H54 (cell line): Measurements from ENCODE around the gene ABHD2.
"Not testable (repeated sequence)": the region's sequence is repeated elsewhere in the genome, so short reads cannot be mapped to it uniquely, and the experiment has no call there.

ENCODE experiments used
- DNase-seq: peaks from one replicate; pipeline ENCODE4 v3.0.0; 2011; ENCODE audit warnings: low spot score, mixed read lengths; ENCODE audit not compliant: insufficient read length
- FAIRE-seq: peaks from 3 replicates; lab custom pipeline; 2011; peaks lifted over from hg19 to GRCh38; lab: Jason Lieb, UNC
- POLR2A ChIP-seq: IDR thresholded peaks from 2 replicates; pipeline ENCODE4 v1.6.1; 2011; ENCODE audit warnings: low read depth, mild to moderate bottlenecking, low read length

Gene ABHD2

DNA sequence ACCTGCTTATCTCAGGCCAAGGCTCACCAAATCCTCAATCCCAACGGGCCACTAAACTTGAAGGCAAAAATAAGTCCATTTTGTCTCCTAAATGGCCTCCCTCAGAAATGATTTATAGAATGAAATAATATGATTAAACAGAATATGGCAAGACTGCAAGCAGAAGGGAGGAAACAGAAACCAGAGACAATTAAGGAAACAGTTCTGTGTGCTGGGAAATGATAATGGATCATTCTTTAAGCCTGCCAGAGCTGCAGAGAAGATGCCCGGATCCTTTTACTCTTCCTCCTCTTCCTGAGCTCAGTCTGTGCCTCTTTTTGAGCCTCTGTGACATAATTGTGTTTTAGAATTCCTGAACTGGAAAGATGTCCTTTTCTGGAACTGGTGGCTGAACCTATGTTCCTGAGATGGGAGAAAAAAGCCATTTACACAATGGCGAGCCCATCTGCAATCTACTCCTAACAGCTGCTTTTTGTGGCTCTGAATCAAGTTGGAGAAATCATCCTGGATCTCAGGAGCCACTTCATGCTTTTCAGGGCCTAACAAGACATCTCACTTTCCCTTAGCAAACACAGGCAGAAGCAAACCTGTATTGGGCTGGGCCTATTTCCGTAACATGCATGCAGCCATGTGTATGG is 2.8 kb upstream of the ABHD2 start:
- no peak for DNase-seq
- FAIRE-seq, result no peak
- TF ChIP-seq POLR2A, result no peak

DNA sequence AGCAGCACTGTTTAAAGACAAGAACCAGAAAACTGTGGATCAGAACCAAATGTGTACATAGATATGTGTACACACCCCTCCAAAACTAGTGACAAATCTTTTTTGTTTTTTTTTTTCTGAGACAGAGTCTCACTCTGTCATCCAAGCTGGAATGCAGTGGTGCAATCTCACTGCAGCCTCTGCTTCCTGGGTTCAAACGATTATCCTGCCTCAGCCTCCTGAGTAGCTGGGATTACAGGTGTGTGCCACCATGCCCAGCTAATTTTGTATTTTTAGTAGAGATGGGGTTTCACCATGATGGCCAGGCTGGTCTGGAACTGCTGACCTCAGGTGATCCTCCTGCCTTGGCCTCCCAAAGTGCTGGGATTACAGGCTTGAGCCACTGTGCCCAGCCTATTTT is 2.3 kb upstream of the ABHD2 start:
- not testable (repeated sequence) for FAIRE-seq, DNase-seq

DNA sequence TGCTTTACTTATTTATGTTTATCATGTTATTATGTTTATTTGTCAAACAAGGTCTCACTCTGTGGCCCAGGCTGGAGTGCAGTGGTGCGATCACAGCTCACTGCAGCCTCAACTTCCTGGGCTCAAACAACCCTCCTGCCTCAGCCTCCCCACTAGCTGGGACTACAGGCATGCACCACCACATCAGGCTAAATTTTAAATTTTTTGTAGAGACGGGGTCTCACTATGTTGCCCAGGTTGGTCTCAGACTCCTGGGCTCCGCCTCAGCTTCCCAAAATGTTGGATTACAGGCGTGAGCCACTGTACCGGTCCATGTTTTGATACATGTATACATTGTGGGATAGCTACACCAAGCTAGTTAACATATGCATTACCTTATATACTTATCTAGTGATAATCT is 1.9 kb upstream of the ABHD2 start:
- not testable (repeated sequence) for DNase-seq, FAIRE-seq

DNA sequence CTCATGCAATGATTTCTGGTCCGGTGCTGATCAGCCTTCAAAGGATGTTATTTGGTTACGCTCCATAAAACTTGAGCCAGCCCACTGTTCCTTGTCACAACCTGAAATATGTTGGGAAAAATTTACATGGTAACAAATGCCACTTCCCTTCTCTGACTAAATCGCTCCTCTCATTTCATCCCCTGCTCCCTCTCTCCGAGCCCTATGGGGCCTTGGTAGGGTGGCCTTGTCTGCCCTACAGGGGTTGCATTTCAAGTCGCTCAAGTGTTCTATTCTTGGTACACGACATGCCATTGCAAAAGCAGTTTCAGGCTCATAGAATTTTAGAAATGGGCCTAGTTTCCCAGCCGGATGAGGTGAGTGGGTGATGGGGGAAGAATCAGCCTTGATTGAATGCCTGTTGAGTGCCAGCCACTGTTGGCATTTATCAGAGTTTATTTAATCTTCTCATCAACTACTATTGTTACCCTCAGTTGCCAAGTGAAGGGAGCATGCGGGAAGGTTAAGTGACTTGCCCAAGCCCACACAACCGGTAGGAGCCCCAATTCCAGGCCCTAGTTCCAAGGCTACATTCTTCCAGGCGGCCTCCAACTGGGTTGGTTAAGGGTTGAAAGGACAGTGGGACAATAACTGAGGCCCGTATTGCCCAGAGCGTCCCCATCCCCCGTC is 961 bp upstream of the ABHD2 start:
- no peak for FAIRE-seq
- DNase-seq, result no peak
- TF ChIP-seq POLR2A, result no peak

DNA sequence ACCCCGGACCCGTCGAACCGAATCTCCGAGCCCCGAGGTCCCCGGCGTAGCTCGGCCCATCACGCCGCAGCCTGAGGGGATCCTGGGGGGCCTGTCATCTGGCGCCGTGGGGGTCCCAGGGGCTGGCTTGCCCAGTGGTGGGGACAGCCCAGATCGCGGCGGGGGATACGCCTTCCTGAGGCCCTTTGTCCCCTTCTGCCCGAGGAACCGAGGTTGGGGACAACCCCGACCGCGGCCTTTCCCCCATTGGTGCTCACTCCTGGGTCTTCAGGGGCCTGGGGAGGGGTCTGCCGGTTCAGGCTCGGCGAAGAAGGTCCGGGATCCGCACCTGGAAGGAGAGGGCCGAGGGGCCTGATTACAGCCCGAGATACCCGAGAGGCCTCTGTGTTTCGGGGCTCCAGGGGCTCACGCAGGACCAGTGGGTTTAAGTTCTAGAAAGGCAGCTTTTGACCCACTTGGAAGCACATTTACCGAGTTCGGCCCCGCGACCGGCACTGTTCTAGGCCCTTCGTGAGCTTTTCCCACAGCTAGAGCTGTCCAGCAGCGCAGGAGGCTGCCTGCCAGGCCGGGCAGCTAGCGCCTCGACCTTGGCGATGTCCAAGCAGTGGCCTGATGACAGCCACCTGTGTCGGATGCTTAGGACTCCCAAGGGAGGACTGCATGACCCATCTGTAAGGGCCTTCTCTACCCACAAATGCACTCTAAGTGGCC is 504 bp downstream of the ABHD2 start:
- no peak for TF ChIP-seq POLR2A
- FAIRE-seq (no peak), DNase-seq (no peak)

DNA sequence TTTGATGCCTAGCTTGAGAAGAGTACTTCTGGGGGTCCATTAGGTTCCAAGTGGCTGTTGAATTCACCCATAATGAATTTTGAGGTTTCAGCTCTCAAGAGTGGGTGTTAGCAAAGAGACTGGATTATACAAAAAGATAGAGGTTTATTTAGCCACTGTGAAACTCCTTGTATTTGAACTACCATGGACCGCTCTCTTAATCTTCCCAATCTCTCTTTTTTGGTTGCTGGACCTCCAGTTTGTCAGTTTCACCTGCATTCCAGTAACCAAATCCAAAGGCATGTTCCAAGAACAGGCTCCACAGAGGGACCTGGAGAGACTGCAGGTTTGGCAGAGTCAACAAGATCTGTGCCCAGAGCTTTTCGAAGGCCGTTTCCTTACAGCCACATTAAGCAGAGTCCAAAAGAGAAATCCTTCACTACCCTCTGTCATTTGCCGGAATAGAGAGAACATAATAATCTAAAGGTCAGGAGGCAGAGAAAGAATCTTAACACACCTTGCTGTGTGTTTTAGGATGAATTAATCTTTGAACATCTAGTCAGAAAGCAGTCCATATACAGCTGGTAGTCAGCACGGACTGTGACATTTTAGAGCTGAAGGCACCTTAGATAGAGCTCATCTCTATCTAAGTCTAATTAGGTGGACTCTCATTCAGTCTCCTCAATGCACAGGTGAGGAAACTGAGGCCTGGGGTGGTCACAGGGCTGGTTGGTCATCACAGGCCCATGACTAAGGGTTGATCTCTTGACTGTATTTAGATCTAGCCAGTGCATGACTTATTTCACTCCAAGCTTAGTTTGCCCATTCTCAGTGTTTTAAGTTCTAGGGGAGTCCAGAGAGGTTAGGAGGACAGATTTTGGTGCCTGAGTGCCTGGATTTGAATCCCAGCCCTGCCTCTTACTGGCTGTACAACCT is 1.3 kb downstream of the ABHD2 start:
- FAIRE-seq (no peak), DNase-seq (no peak)
- TF ChIP-seq POLR2A, result no peak

DNA sequence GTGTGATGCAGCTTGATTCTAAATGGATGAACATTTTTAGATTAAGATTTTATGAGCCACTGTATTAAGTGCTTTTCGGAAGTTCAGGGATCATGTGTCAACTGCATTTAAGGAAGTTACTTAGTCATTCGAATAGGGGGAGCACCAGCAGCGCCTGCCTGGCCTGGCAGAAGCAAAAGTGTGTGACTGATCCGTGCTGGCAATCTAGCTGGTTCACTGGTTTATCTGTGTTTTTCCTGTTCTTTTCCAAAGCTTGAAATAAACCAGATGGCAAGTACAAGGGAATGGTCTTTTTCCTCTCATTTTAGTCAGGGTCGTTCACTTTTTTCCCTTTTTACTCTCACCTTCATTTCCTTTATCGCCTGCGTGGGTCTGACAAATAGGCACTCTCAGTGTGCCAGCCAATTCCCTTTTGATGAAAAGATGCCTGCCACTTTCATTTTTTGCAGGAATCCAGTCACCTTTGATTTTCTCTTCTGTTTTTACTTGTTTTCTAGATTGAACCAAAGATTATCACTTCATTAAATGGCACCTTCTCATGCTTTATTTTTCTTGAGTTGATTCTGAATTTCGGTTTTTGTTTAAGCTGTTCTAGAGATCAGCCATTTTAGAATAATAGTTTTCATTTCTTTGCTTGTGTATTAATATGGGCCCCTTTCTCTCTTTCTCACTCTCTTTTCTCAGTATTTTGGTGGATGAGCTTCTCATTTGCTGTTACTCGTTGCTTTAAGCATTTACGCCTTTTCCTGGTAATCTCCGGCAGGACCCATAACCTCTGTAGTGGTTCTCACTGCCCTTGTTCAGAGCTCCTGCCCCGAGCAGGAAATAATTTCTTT is 2.8 kb downstream of the ABHD2 start:
- FAIRE-seq (no peak), DNase-seq (no peak)
- TF ChIP-seq POLR2A, result no peak

DNA sequence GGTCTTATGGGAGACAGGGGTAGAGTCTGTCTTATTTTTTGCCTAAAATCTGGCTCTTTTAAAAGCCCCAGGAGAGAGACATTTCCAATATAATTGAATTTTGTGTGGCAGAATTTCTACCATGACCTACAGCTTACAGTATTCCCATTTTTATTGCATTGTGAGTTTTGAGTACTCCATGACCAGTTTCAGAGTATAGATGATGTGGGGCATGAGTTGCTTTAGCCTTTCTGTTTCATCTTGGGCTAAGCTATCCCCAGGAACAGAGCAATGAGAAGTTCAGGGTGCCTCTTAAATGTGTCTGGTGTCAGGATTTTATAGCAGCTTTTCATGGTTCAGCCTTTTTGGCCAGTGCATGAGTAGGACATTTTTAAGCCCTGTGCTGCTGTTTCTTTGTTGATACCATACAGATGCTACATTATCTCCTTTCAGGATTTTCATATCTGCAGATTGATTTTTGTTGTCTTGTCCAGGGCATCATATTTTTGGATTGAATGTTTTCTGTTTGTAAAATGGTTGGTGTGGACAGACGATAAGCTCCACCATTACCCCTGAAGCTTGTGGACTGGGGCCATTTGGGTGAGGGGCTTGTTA is 3.5 kb downstream of the ABHD2 start:
- no peak for DNase-seq
- no peak for TF ChIP-seq POLR2A
- no peak for FAIRE-seq

DNA sequence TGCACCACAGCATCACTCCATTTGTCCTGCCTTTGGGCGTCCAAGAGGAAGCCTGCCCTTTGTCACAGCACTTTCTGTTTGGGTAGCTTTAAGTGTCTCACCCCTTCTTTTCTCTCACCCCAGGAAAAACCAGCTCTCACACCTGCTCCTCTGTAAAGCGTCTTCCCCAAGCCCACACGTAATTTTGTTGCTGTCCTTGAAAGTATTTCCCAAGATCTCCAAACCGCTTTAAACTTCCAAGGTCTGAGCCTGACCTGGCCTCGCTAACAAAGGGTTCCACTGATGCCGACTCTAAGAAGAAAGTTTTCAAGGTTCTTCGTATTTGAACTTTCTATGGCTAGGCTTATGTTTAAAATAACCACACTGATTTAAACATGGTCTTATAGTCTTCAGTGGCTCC is 5.3 kb downstream of the ABHD2 start:
- FAIRE-seq (no peak), DNase-seq (no peak)
- no peak for TF ChIP-seq POLR2A

DNA sequence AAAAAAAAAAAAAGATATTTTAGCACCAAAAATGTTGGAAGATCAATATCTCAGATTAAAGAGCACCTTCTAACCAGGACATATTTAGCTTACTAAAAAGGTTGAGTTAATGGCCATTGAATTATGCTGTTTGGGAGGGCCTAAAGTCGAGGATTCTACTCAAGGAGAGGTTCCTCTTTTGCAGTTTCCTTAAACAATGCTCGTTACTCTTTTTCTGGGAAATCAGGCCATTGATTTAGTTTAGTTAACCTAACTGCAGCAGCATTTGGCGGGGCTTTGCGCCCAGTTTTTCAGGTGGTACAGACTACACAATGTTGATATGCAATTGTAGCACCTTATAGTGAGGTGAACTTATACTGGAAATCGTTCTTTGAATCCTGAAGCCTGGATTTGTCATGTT is 6.8 kb downstream of the ABHD2 start:
- no peak for FAIRE-seq
- no peak for DNase-seq
- TF ChIP-seq POLR2A, result no peak

DNA sequence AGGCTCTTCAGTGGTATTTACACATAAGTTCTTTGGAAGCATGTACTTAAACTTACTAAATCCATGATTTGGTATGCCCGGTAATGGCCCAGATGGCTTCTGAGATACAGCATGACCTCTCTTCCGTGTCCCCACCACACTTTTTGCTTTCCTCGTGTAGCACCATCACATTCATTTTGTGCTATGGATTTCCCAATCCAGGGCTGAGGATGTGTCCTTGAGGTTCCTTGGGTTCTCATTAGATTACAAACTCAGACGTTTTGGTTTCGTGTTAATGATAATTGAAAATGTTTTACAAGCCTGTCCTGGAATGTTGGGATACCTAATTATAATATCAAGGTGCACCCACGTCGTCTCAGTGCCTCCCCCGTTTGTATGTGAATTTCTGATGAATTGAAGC is 7.3 kb downstream of the ABHD2 start:
- FAIRE-seq, result no peak
- TF ChIP-seq POLR2A, result no peak
- DNase-seq, result no peak

DNA sequence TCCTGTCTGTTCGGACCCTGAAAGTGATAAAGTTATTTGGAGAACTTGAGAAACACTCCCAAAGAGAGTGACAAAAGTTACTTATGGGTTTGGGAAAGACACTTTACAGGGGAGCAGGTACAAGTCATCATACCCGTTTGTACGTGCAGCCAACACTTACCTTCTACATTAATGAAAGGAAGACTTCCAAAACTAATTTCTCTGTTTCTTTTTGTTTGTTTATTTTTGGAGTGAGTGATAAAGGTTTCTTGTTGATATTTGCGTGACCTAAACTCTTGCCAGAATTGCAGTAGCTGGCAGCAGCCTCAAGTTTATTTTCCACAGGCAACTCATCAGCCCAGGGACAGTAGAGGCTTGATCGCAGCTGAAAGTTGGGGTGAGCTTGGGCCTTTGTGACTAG is 8.4 kb downstream of the ABHD2 start:
- FAIRE-seq (no peak), DNase-seq (no peak)
- no peak for TF ChIP-seq POLR2A

DNA sequence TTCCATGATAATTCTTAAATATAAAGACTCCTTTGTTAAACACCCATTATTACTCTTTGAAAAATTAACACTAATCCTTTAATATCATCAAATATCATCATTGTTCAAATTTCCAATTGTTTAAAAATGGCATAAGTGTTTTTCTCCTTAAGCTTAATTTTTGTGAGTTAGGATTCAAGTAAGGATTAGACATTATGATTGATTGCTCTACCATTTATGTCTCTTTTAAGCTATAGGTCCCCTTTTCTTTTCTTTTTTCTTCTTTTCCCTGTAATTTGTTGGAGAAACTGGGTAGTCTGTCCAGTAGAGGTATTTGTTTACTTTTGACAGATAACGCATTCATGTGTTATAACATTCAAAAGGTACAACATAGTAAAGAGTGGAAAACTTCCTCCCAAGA is 9.1 kb downstream of the ABHD2 start:
- DNase-seq (no peak), FAIRE-seq (no peak)
- TF ChIP-seq POLR2A, result no peak
